ENCODE results near the gene SIRT1. TPM values are rescaled to one million over a fixed set of nuclear protein-coding genes. Genes with fewer than 3 reads are reported as not detected.
"Not testable (repeated sequence)": the region's sequence is repeated elsewhere in the genome, so short reads cannot be mapped to it uniquely, and the experiment has no call there.

Gene SIRT1
- total RNA-seq, 1 donor from 2014 or later = 28.2 TPM

GRCh38 chr10:67877421-67877820 is 7.0 kb upstream of the SIRT1 start:
- DNase-seq = not testable (repeated sequence)

- DNase-seq = no peak
Measured at GRCh38 chr10:67878133-67878532, 6.3 kb upstream of the SIRT1 start.

- DNase-seq = peak; percentile 29
Measured at GRCh38 chr10:67883710-67884312, 645 bp upstream of the SIRT1 start.

- DNase-seq = peak; percentile 90
Measured at GRCh38 chr10:67884842-67885670, 600 bp downstream of the SIRT1 start.

- no peak for DNase-seq
Measured at GRCh38 chr10:67893637-67894036, 9.2 kb downstream of the SIRT1 start.

- DNase-seq = no peak
Measured at GRCh38 chr10:67903581-67903980, 19.1 kb downstream of the SIRT1 start.

- DNase-seq = no peak
Measured at GRCh38 chr10:67912331-67912946, 28.0 kb downstream of the SIRT1 start.

GRCh38 chr10:67914777-67915340 is 30.4 kb downstream of the SIRT1 start:
- no peak for DNase-seq

- DNase-seq = no peak
Measured at GRCh38 chr10:67917169-67917568, 32.7 kb downstream of the SIRT1 start.

- no peak for DNase-seq
Measured at GRCh38 chr10:67917679-67918078, 33.2 kb downstream of the SIRT1 start.

GRCh38 chr10:67921065-67921464 is 36.6 kb downstream of the SIRT1 start:
- DNase-seq = no peak

GRCh38 chr10:67923551-67923950 is 39.1 kb downstream of the SIRT1 start:
- DNase-seq = no peak

- DNase-seq = no peak
Measured at GRCh38 chr10:67924136-67924535, 39.7 kb downstream of the SIRT1 start.

- no peak for DNase-seq
Measured at GRCh38 chr10:67925449-67926005, 41.1 kb downstream of the SIRT1 start.

GRCh38 chr10:67926951-67927350 is 42.5 kb downstream of the SIRT1 start:
- no peak for DNase-seq

- DNase-seq = no peak
Measured at GRCh38 chr10:67933199-67933598, 48.7 kb downstream of the SIRT1 start.

GRCh38 chr10:67934336-67934735 is 49.9 kb downstream of the SIRT1 start:
- no peak for DNase-seq

GRCh38 chr10:67935223-67935622 is 50.8 kb downstream of the SIRT1 start:
- DNase-seq = no peak

- DNase-seq = no peak
Measured at GRCh38 chr10:67936416-67936815, 52.0 kb downstream of the SIRT1 start.

GRCh38 chr10:67943917-67944316 is 59.5 kb downstream of the SIRT1 start:
- no peak for DNase-seq

- no peak for DNase-seq
Measured at GRCh38 chr10:67955614-67956013, 71.2 kb downstream of the SIRT1 start.

GRCh38 chr10:67959839-67960476 is 75.5 kb downstream of the SIRT1 start:
- no peak for DNase-seq
